GM12891 (cell line): ENCODE measurements around the gene GNPNAT1.
A peak's percentile ranks its signal among the peaks of the same experiment; 100 is the strongest.

ENCODE experiments used
- DNase-seq: peaks from one replicate; pipeline ENCODE4 v3.0.0; 2011; ENCODE audit warnings: low spot score; ENCODE audit not compliant: insufficient read length
- FAIRE-seq: peaks from 2 replicates; lab custom pipeline; 2011; peaks lifted over from hg19 to GRCh38; lab: Jason Lieb, UNC
- PAX5 ChIP-seq: IDR thresholded peaks from 2 replicates; pipeline ENCODE4 v1.6.1; 2011; ENCODE audit warnings: low read length, moderate library complexity, mild to moderate bottlenecking; ENCODE audit not compliant: insufficient read depth, severe bottlenecking
- POLR2A ChIP-seq: IDR thresholded peaks from 2 replicates; pipeline ENCODE4 v1.6.1; 2011; ENCODE audit warnings: low read depth, low read length, control low read depth
- POLR2AphosphoS5 ChIP-seq: IDR thresholded peaks from 2 replicates; pipeline ENCODE4 v1.6.1; 2011; ENCODE audit warnings: low read depth, low read length, control low read depth
- POU2F2 ChIP-seq: IDR thresholded peaks from 2 replicates; pipeline ENCODE4 v1.6.1; 2011; ENCODE audit warnings: low read depth, mild to moderate bottlenecking, control low read depth, low read length, moderate library complexity
- SPI1 ChIP-seq: IDR thresholded peaks from 2 replicates; pipeline ENCODE4 v1.6.1; 2011; ENCODE audit warnings: low read depth, low read length, control low read depth
- TAF1 ChIP-seq: IDR thresholded peaks from 2 replicates; pipeline ENCODE4 v1.6.1; 2011; ENCODE audit warnings: low read depth, low read length, control low read depth

Gene GNPNAT1

GRCh38 chr14:52825085-52825484 lies 33.7 kb upstream of the GNPNAT1 start:
- FAIRE-seq = no peak
- no peak for DNase-seq
- TF ChIP-seq TAF1 (no peak), POLR2A (no peak), SPI1 (no peak), PAX5 (no peak), POLR2AphosphoS5 (no peak), POU2F2 (no peak)

DNA sequence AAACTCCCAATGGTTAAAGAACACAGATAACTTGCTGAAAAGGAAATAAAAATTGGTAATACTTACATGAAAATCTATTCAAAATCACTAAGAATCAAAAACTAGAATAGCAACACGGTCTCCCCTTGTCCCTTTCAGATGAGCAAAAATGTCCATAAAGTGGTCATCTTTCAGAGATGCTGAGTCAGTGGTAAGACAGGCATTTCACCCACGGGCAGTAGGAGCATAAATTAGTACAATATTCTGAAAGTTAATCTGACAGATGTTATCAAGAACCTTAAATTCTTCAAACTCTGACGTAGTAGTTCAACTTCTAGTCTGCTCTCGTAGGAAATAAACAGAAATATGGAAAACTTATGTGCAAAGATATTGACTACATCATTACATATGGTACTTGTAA lies 33.1 kb upstream of the GNPNAT1 start:
- DNase-seq (no peak), FAIRE-seq (no peak)
- TF ChIP-seq POLR2A = no peak

GRCh38 chr14:52821805-52822250 lies 30.4 kb upstream of the GNPNAT1 start:
- no peak for FAIRE-seq
- TF ChIP-seq TAF1 (no peak), POLR2AphosphoS5 (no peak), SPI1 (no peak), PAX5 (no peak), POLR2A (no peak), POU2F2 (no peak)
- DNase-seq = no peak

- TF ChIP-seq POLR2A = no peak
- TF ChIP-seq TAF1 = no peak
- no peak for TF ChIP-seq PAX5
- no peak for TF ChIP-seq POU2F2
- no peak for TF ChIP-seq POLR2AphosphoS5
- no peak for TF ChIP-seq SPI1
- DNase-seq = no peak
- no peak for FAIRE-seq
Observed at GRCh38 chr14:52808101-52808500, 16.7 kb upstream of the GNPNAT1 start.

- DNase-seq (no peak), FAIRE-seq (no peak)
- TF ChIP-seq SPI1 (no peak), POLR2A (no peak), PAX5 (no peak), POU2F2 (no peak), TAF1 (no peak), POLR2AphosphoS5 (no peak)
Observed at GRCh38 chr14:52806115-52806514, 14.7 kb upstream of the GNPNAT1 start.

DNA sequence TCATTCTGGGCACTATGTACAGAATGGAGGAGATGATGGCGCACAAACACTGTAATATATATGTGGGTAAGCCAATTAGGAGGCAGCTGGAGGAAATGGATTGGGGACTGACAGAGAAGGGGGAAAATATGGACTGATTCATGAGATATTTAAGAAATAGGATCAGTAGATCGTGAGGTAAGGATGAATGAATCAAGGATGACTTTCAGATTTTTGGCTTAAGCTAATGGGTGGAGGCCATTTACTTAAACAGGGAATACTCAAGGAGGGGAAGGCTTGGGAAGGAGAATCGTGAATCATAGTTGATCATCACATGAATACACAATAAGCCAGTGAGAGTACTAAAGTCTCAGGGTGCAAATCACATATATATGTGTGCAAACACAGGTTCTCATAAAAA lies 11.2 kb upstream of the GNPNAT1 start:
- no peak for TF ChIP-seq PAX5
- TF ChIP-seq POLR2A = no peak
- DNase-seq = no peak

DNA sequence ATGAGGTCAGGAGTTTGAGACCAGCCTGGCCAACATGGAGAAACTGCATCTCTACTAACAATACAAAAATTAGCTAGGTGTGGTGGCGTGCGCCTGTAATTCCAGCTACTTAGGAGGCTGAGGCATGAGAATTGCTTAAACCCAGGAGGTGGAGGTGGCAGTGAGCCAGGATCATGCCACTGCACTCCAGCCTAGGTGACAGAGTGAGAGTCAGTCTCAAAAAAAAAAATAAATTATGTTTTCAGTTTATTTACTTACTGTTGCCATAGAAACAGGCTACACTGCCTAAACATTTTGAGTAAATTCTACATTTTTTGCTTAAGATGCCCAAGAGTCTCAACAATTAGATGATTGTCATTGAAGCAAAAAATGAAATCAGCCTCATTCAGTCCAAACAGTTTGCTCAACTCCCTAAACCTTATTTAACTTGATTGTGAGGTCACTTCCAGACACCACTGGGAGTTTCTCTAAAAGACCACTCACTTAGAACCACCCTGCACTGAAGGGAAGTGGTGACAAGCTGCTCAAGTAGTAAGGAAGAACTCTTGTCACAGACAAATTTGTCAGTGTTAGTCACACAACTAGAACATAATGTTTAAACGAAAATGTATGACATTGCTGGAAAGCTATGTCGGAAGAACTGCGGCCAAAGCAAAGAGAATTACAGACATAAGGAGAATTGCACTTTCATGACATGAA lies 9.8 kb upstream of the GNPNAT1 start:
- DNase-seq (no peak), FAIRE-seq (no peak)
- no peak for TF ChIP-seq POU2F2
- no peak for TF ChIP-seq TAF1
- TF ChIP-seq SPI1 = peak; percentile 28; the same call in 1 of the 2 replicates

More for the DNA sequence above, 11.2 kb upstream of the GNPNAT1 start:
- FAIRE-seq = no peak

- no peak for TF ChIP-seq SPI1
- TF ChIP-seq TAF1 = no peak
- no peak for FAIRE-seq
- no peak for DNase-seq
Observed at GRCh38 chr14:52798826-52799225, 7.4 kb upstream of the GNPNAT1 start.

DNA sequence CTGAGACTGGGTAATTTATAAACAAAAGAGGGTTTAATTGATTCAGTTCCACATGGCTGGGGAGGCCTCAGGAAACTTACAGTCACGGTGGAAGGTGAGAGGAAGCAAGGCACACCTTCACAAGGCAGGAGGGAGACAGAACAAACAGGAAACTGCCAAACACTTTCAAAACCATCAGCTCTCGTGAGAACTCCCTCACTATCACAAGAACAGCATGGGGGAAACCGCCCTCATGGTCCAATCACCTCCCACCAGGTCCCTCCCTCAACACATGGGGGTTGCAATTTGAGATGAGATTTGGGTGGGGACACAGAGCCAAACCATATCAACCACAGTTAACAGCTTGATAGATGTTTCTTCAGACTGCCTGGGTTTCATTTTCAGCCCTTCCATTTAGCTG lies 6.2 kb upstream of the GNPNAT1 start:
- TF ChIP-seq POU2F2 = no peak
- no peak for TF ChIP-seq POLR2A
- TF ChIP-seq PAX5 = no peak
- TF ChIP-seq POLR2AphosphoS5 = no peak
- TF ChIP-seq SPI1 = no peak
- DNase-seq (no peak), FAIRE-seq (no peak)

- no peak for DNase-seq
- no peak for FAIRE-seq
- TF ChIP-seq POLR2AphosphoS5 (no peak), POU2F2 (no peak), POLR2A (no peak), SPI1 (no peak), PAX5 (no peak), TAF1 (no peak)
Observed at GRCh38 chr14:52793061-52793460, 1.7 kb upstream of the GNPNAT1 start.

- DNase-seq (no peak), FAIRE-seq (no peak)
- TF ChIP-seq TAF1 (no peak), PAX5 (no peak), POLR2A (no peak), POLR2AphosphoS5 (no peak), POU2F2 (no peak), SPI1 (no peak)
Observed at GRCh38 chr14:52792097-52792415, 649 bp upstream of the GNPNAT1 start.
